CD14-positive monocyte (primary cell): Measurements from ENCODE around the gene DAB2IP. TPM values are rescaled to one million over a fixed set of nuclear protein-coding genes. Genes with fewer than 3 reads are reported as not detected.

Source experiments
- DNase-seq, 3 donors: peaks; one replicate each; pipeline ENCODE4 v3.0.0-alpha.2; 2011 to 2022
- H2AFZ ChIP-seq: 2 replicates; pipeline ENCODE4 v1.6.0; 2012; ENCODE audit warnings: mild to moderate bottlenecking, low read depth, low read length, inconsistent platforms; ENCODE audit not compliant: insufficient read depth, poor library complexity, severe bottlenecking
- H3K27ac ChIP-seq, 2 donors: 1 replicate in 1 of 2; 2 replicates in 1 of 2; pipeline ENCODE4 v1.5.1; 2012 to 2013; ENCODE audit warnings: low read length in 2 of 2, control low read depth in 1 of 2, inconsistent platforms in 1 of 2, low read depth in 1 of 2, mild to moderate bottlenecking in 1 of 2
- H3K27me3 ChIP-seq, 2 donors: one replicate each; pipeline versions ENCODE4 v1.6.0 to v1.6.1; 2011 to 2013; ENCODE audit warnings: low read length in 2 of 2; ENCODE audit not compliant: control insufficient read depth in 2 of 2, insufficient read depth in 2 of 2
- H3K36me3 ChIP-seq, 2 donors: replicated peaks in 1 of 2; 1 replicate in 1 of 2; 2 replicates in 1 of 2; pipeline versions ENCODE4 v1.5.1 to v1.6.1; 2012 to 2013; ENCODE audit warnings: low read length in 2 of 2, control low read depth in 1 of 2, inconsistent platforms in 1 of 2, mild to moderate bottlenecking in 1 of 2; ENCODE audit not compliant: insufficient read depth in 2 of 2, control insufficient read depth in 1 of 2
- H3K4me1 ChIP-seq, 2 donors: 1 replicate in 1 of 2; 2 replicates in 1 of 2; pipeline versions ENCODE4 v1.5.1 to v1.6.1; 2012 to 2013; ENCODE audit warnings: low read length in 2 of 2, control low read depth in 1 of 2, inconsistent platforms in 1 of 2, mild to moderate bottlenecking in 1 of 2, moderate library complexity in 1 of 2; ENCODE audit not compliant: insufficient read depth in 2 of 2, control insufficient read depth in 1 of 2
- H3K4me2 ChIP-seq: replicated peaks from 2 replicates; pipeline ENCODE3; 2012; ENCODE audit warnings: low read length, moderate library complexity, mild to moderate bottlenecking; ENCODE audit not compliant: poor library complexity, severe bottlenecking; ENCODE audit errors: extremely low read depth
- H3K4me3 ChIP-seq, 3 experiments: fragments of 200-600 bp in 1 of 3; sonication (generic) in 1 of 3; replicated peaks in 1 of 3; 1 replicate in 2 of 3; 2 replicates in 1 of 3; pipeline ENCODE4 v1.5.1; 2011 to 2013; ENCODE audit warnings: low read length in 3 of 3, mild to moderate bottlenecking in 3 of 3, control low read depth in 2 of 3, low read depth in 2 of 3, inconsistent platforms in 1 of 3, moderate library complexity in 1 of 3
- H3K79me2 ChIP-seq: 2 replicates; pipeline ENCODE4 v1.6.0; 2012; ENCODE audit warnings: mild to moderate bottlenecking, control low read depth, inconsistent platforms, low read length, moderate library complexity; ENCODE audit not compliant: insufficient read depth
- H3K9ac ChIP-seq: 2 replicates; pipeline ENCODE4 v1.6.0; 2017; ENCODE audit warnings: low read length, mild to moderate bottlenecking; ENCODE audit not compliant: insufficient read depth, poor library complexity, severe bottlenecking
- H3K9me3 ChIP-seq, 2 donors: replicated peaks in 1 of 2; 1 replicate in 1 of 2; 2 replicates in 1 of 2; pipeline versions ENCODE4 v1.5.1 to v1.6.1; 2012 to 2013; ENCODE audit warnings: low read length in 2 of 2, control low read depth in 1 of 2; ENCODE audit not compliant: control insufficient read depth in 1 of 2, insufficient read depth in 1 of 2
- H4K20me1 ChIP-seq: 2 replicates; pipeline ENCODE4 v1.6.0; 2012; ENCODE audit warnings: mild to moderate bottlenecking, low read length, control low read depth, moderate library complexity; ENCODE audit not compliant: insufficient read depth
- H3K27ac Mint-ChIP-seq, 7 donors: one replicate each; pipeline ENCODE4 v1.8.0; 2020; ENCODE audit warnings: mild to moderate bottlenecking in 7 of 7, mixed read lengths in 7 of 7, moderate library complexity in 6 of 7, inconsistent platforms in 2 of 7
- H3K27me3 Mint-ChIP-seq, 3 donors: one replicate each; pipeline ENCODE4 v1.8.0; 2021 to 2022; ENCODE audit warnings: low read depth in 3 of 3, mild to moderate bottlenecking in 3 of 3, mixed read lengths in 3 of 3, moderate library complexity in 3 of 3, inconsistent platforms in 1 of 3
- H3K36me3 Mint-ChIP-seq, 2 donors: one replicate each; pipeline ENCODE4 v1.8.0; 2020; ENCODE audit warnings: mixed read lengths in 2 of 2, inconsistent platforms in 1 of 2, mild to moderate bottlenecking in 1 of 2
- H3K4me1 Mint-ChIP-seq: one replicate; pipeline ENCODE4 v1.8.0; 2020; ENCODE audit warnings: mild to moderate bottlenecking, mixed read lengths
- H3K4me3 Mint-ChIP-seq, 2 donors: one replicate each; pipeline ENCODE4 v1.8.0; 2020; ENCODE audit warnings: mild to moderate bottlenecking in 2 of 2, mixed read lengths in 2 of 2, moderate library complexity in 1 of 2
- H3K9me3 Mint-ChIP-seq, 7 donors: one replicate each; pipeline ENCODE4 v1.8.0; 2020 to 2022; ENCODE audit warnings: mixed read lengths in 7 of 7, mild to moderate bottlenecking in 6 of 7, moderate library complexity in 6 of 7, inconsistent platforms in 2 of 7
- CTCF ChIP-seq: fragments of 200-600 bp; IDR thresholded peaks from one replicate; pipeline ENCODE4 v1.8.0; 2022; ENCODE audit warnings: antibody characterized with exemption, mild to moderate bottlenecking
- WGBS: methylation state at CpG from one replicate; pipeline ENCODE4 v1.1.5; 2013; ENCODE audit warnings: missing lambda C conversion rate; ENCODE audit not compliant: insufficient coverage; 5-methylcytosine and 5-hydroxymethylcytosine counted together
- intact Hi-C, 2 donors: fragments of 100-400 bp; cut with micrococcal nuclease; formaldehyde crosslinking; loops; one replicate each; pipeline versions ENCODE4 v1.15.0 to v1.15.1; 2023
- polyA plus RNA-seq, 3 donors: library from polyadenylated mRNA; depleted of rRNA in 1 of 3; unstranded in 2 of 3; stranded (reverse) in 1 of 3; fragments of 300-500 nt in 2 of 3; fragments of >200 nt in 1 of 3; fragmentation: Illumina TruSeq in 2 of 3; gene quantifications; 1 replicate in 2 of 3; 2 replicates in 1 of 3; pipeline ENCODE4 v1.2.3, GENCODE V29; 2012 to 2021

DAB2IP gene
- polyA plus RNA-seq, 3 donors: 0.13 TPM; not detected in 2

GRCh38 chr9:121783521-121784507 lies 132.4 kb downstream of the DAB2IP start:
- Histone ChIP-seq H3K9ac (no peak overlapping the region), H3K4me2 (no peak overlapping the region), H3K9me3 (no peaks in the 10 kb centered on the region), H2AFZ (no peak overlapping the region), H4K20me1 (no peaks in the 10 kb centered on the region), H3K79me2 (no peaks in the 10 kb centered on the region), H3K4me3 (no peak overlapping the region), H3K36me3 (no peaks in the 10 kb centered on the region), H3K4me1 (no peaks in the 10 kb centered on the region), H3K27ac (no peak overlapping the region), H3K27me3 (no peaks in the 10 kb centered on the region)
- Mint-ChIP-seq H3K4me1 (peaks cover 4% of the 10 kb centered on the region), H3K27me3 (peaks cover 5 to 9% (median 6%) of the 10 kb centered on the region in 3 donors), H3K27ac (no peak overlapping the region), H3K9me3 (no peaks in the 10 kb centered on the region), H3K4me3 (no peak overlapping the region), H3K36me3 (no peaks in the 10 kb centered on the region)
- TF ChIP-seq CTCF: no peak
- no peak for DNase-seq
- intact Hi-C loops: no loop called here
- WGBS: 91% methylated on average over 22 of the region's 26 CpGs

- H3K4me1 ChIP-seq: no peaks in the 10 kb centered on the region
- no peak overlapping the region for H3K9ac ChIP-seq
- Mint-ChIP-seq H3K4me1 (peaks cover 4% of the 10 kb centered on the region), H3K9me3 (no peaks in the 10 kb centered on the region), H3K36me3 (no peaks in the 10 kb centered on the region), H3K27me3 (peaks cover 6 to 11% (median 6%) of the 10 kb centered on the region in 3 donors), H3K4me3 (no peak overlapping the region), H3K27ac (no peak overlapping the region)
- no peak overlapping the region for H2AFZ ChIP-seq
- H3K27ac ChIP-seq: no peak overlapping the region
- DNase-seq: no peak
- no peak overlapping the region for H3K4me2 ChIP-seq
- no peaks in the 10 kb centered on the region for H3K27me3 ChIP-seq
- no peaks in the 10 kb centered on the region for H3K9me3 ChIP-seq
- H3K4me3 ChIP-seq: no peak overlapping the region
- H4K20me1 ChIP-seq: no peaks in the 10 kb centered on the region
- TF ChIP-seq CTCF: no peak
- no peaks in the 10 kb centered on the region for H3K36me3 ChIP-seq
- H3K79me2 ChIP-seq: no peaks in the 10 kb centered on the region
- intact Hi-C loops: no loop called here
- WGBS: 64% methylated on average over 6 of the region's 17 CpGs
Measured at GRCh38 chr9:121784731-121785411, 133.4 kb downstream of the DAB2IP start.
